ENCODE results near the gene SERPINB13. TPM values are rescaled to one million over a fixed set of nuclear protein-coding genes. Genes with fewer than 3 reads are reported as not detected.

Gene SERPINB13
- total and polyA plus RNA-seq, 8 donors = not detected

- DNase-seq (no peak), ATAC-seq (no peak)
- H3K36me3 ChIP-seq = no peaks in the 10 kb centered on the region
- H3K27ac ChIP-seq = no peak overlapping the region
- TF ChIP-seq CTCF (IDR thresholded peaks at IDR 0.05) = no peak
- intact Hi-C loops (cut with DNase I) = no loop called here
- no peaks in the 10 kb centered on the region for H3K27me3 ChIP-seq
- no peak overlapping the region for H3K4me3 ChIP-seq
- H3K4me1 ChIP-seq = no peaks in the 10 kb centered on the region
- peaks cover 0 to 3% of the 10 kb centered on the region in 2 donors for H3K9me3 ChIP-seq
Measured at GRCh38 chr18:63592471-63592870, 5.3 kb downstream of the SERPINB13 start.

- DNase-seq (peak in 1 of 4 donors; percentile 41), ATAC-seq (no peak)
- H3K36me3 ChIP-seq = no peaks in the 10 kb centered on the region
- peaks cover 0 to 2% of the 10 kb centered on the region in 2 donors for H3K9me3 ChIP-seq
- H3K4me1 ChIP-seq = no peaks in the 10 kb centered on the region
- intact Hi-C loops (cut with DNase I) = no loop called here
- no peak overlapping the region for H3K27ac ChIP-seq
- no peaks in the 10 kb centered on the region for H3K27me3 ChIP-seq
- TF ChIP-seq CTCF (IDR thresholded peaks at IDR 0.05) = no peak
- H3K4me3 ChIP-seq = no peak overlapping the region
Measured at GRCh38 chr18:63596964-63597363, 9.8 kb downstream of the SERPINB13 start.

GRCh38 chr18:63603355-63603754 is 16.2 kb downstream of the SERPINB13 start:
- Histone ChIP-seq H3K4me3 (no peak overlapping the region), H3K27ac (no peak overlapping the region), H3K36me3 (no peaks in the 10 kb centered on the region), H3K9me3 (peaks cover 0 to 2% of the 10 kb centered on the region in 2 donors), H3K4me1 (no peaks in the 10 kb centered on the region), H3K27me3 (no peaks in the 10 kb centered on the region)
- intact Hi-C loops (cut with DNase I) = no loop called here
- TF ChIP-seq CTCF (IDR thresholded peaks at IDR 0.05) = no peak
- DNase-seq (no peak), ATAC-seq (no peak)

GRCh38 chr18:63603772-63604171 is 16.6 kb downstream of the SERPINB13 start:
- H3K9me3 ChIP-seq = peaks cover 0 to 2% of the 10 kb centered on the region in 2 donors
- no peaks in the 10 kb centered on the region for H3K27me3 ChIP-seq
- no peak for TF ChIP-seq CTCF (IDR thresholded peaks at IDR 0.05)
- no peak overlapping the region for H3K27ac ChIP-seq
- no peaks in the 10 kb centered on the region for H3K4me1 ChIP-seq
- intact Hi-C loops (cut with DNase I) = no loop called here
- DNase-seq (no peak), ATAC-seq (no peak)
- no peaks in the 10 kb centered on the region for H3K36me3 ChIP-seq
- H3K4me3 ChIP-seq = no peak overlapping the region

GRCh38 chr18:63604791-63605567 is 17.8 kb downstream of the SERPINB13 start:
- ATAC-seq = peak; percentile 25

More at GRCh38 chr18:63604791-63605567, 17.8 kb downstream of the SERPINB13 start:
- intact Hi-C loops (cut with DNase I) = no loop called here
- Histone ChIP-seq H3K4me3 (no peak overlapping the region), H3K36me3 (no peaks in the 10 kb centered on the region), H3K27ac (no peak overlapping the region), H3K4me1 (no peaks in the 10 kb centered on the region), H3K9me3 (peaks cover 0 to 2% of the 10 kb centered on the region in 2 donors), H3K27me3 (no peaks in the 10 kb centered on the region)
- no peak for TF ChIP-seq CTCF (IDR thresholded peaks at IDR 0.05)
- DNase-seq = no peak
